A549 (cell line): ENCODE data around the gene NPLOC4. TPM values are rescaled to one million over a fixed set of nuclear protein-coding genes. Genes with fewer than 3 reads are reported as not detected.

Experiments
- ATAC-seq, 2 experiments: fragments of 200-7000 bp in 1 of 2; fragments of >200 bp in 1 of 2; cut with Nextera tagmentation in 1 of 2; cut with Tn5 transposase in 1 of 2; 3 replicates each; pipeline versions ENCODE4 v1.8.0 to v1.9.1; 2018 to 2020; ENCODE audit warnings: mild to moderate bottlenecking in 1 of 2, moderate library complexity in 1 of 2
- CTCF ChIA-PET: fragments of 300-600 bp; sonication (Branson Sonifier 250); formaldehyde crosslinking; extraction: SDS; loops from one replicate; lab custom pipeline; 2021; ENCODE audit warnings: antibody characterized with exemption, inconsistent platforms; lab: Yijun Ruan, JAX
- POLR2A ChIA-PET: fragments of 350-600 bp; formaldehyde crosslinking; extraction: SDS; loops from one replicate; lab custom pipeline; 2021; ENCODE audit warnings: antibody characterized with exemption, inconsistent platforms; lab: Yijun Ruan, JAX
- DNase-seq, 2 experiments: peaks; one replicate each; pipeline versions ENCODE4 v3.0.0 to v3.0.0-alpha.2; 2011 to 2016; ENCODE audit warnings: low read depth in 1 of 2, low spot score in 1 of 2
- FAIRE-seq: peaks from 2 replicates; lab custom pipeline; 2011; peaks lifted over from hg19 to GRCh38; lab: Jason Lieb, UNC
- H3K27ac ChIP-seq, 2 experiments: fragments of >200 bp; sonication (Bioruptor Twin); formaldehyde crosslinking; 3 replicates each; pipeline ENCODE4 v1.5.1; 2016 to 2017
- H3K4me1 ChIP-seq: fragments of >200 bp; sonication (Bioruptor Twin); formaldehyde crosslinking; 3 replicates; pipeline ENCODE4 v1.6.1; 2016
- H3K4me2 ChIP-seq: fragments of >200 bp; sonication (Bioruptor Twin); formaldehyde crosslinking; 3 replicates; pipeline ENCODE4 v1.6.1; 2016
- H3K4me3 ChIP-seq: fragments of >200 bp; sonication (Bioruptor Twin); formaldehyde crosslinking; 3 replicates; pipeline ENCODE4 v1.5.1; 2016
- H3K9me3 ChIP-seq: fragments of >200 bp; sonication (Bioruptor Twin); formaldehyde crosslinking; 3 replicates; pipeline ENCODE4 v1.6.1; 2016
- CTCF ChIP-seq: fragments of >200 bp; sonication (Bioruptor Twin); formaldehyde crosslinking; IDR thresholded peaks from 3 replicates; pipeline ENCODE4 v1.5.1; 2016
- FOSB ChIP-seq: fragments of 250-450 bp; sonication (Bioruptor Pico); IDR thresholded peaks from 2 replicates; pipeline ENCODE4 v1.5.0; 2020; ENCODE audit warnings: mild to moderate bottlenecking, moderate library complexity
- HOXA7 ChIP-seq: fragments of 250-450 bp; sonication (Bioruptor Pico); IDR thresholded peaks from 2 replicates; pipeline ENCODE4 v1.5.0; 2020; ENCODE audit warnings: mild to moderate bottlenecking, moderate library complexity
- HOXB13 ChIP-seq: fragments of 250-450 bp; sonication (Bioruptor Pico); IDR thresholded peaks from 2 replicates; pipeline ENCODE4 v1.5.0; 2020; ENCODE audit warnings: low read depth, mild to moderate bottlenecking, moderate library complexity
- KDM1A ChIP-seq: fragments of 200-600 bp; sonication (generic); IDR thresholded peaks from 2 replicates; pipeline ENCODE4 v1.6.1; 2016; ENCODE audit warnings: low read depth, mild to moderate bottlenecking
- KDM5A ChIP-seq: fragments of 200-600 bp; sonication (generic); IDR thresholded peaks from 2 replicates; pipeline ENCODE4 v1.6.1; 2016; ENCODE audit warnings: antibody characterized with exemption, mild to moderate bottlenecking
- POLR2A ChIP-seq: IDR thresholded peaks from 2 replicates; pipeline ENCODE4 v1.6.1; 2012; ENCODE audit warnings: mild to moderate bottlenecking, low read length
- RCOR1 ChIP-seq: fragments of 150-350 bp; IDR thresholded peaks from 2 replicates; pipeline ENCODE4 v1.6.1; 2014; ENCODE audit warnings: antibody characterized with exemption, low read length, low read depth
- ZFP36 ChIP-seq: fragments of 450-650 bp; IDR thresholded peaks from 2 replicates; pipeline ENCODE4 v1.6.1; 2014; ENCODE audit warnings: borderline replicate concordance; ENCODE audit not compliant: partially characterized antibody
- ZSCAN20 ChIP-seq: fragments of 250-450 bp; sonication (Bioruptor Pico); IDR thresholded peaks from 2 replicates; pipeline ENCODE4 v1.8.0; 2022; ENCODE audit warnings: mild to moderate bottlenecking, moderate library complexity
- WGBS: methylation state at CpG from one replicate; pipeline ENCODE4 v1.1.6; 2017; ENCODE audit errors: missing lambda C conversion rate; 5-methylcytosine and 5-hydroxymethylcytosine counted together
- polyA plus RNA-seq, 4 experiments: library from polyadenylated mRNA; depleted of rRNA in 3 of 4; stranded (reverse); fragments of >200 nt; fragmentation: RNase III in 1 of 4; extraction: RNeasy Plus Mini Kit Qiagen cat#74134 plus additional on column Dnase treatment in 1 of 4; gene quantifications; 2 replicates in 3 of 4; 3 replicates in 1 of 4; pipeline ENCODE4 v1.2.3, GENCODE V29; 2011 to 2017

Gene NPLOC4
- polyA plus RNA-seq, 2 of the 4 experiments (the other 2 are of a cell fraction) = 98.5 to 101 TPM

DNA sequence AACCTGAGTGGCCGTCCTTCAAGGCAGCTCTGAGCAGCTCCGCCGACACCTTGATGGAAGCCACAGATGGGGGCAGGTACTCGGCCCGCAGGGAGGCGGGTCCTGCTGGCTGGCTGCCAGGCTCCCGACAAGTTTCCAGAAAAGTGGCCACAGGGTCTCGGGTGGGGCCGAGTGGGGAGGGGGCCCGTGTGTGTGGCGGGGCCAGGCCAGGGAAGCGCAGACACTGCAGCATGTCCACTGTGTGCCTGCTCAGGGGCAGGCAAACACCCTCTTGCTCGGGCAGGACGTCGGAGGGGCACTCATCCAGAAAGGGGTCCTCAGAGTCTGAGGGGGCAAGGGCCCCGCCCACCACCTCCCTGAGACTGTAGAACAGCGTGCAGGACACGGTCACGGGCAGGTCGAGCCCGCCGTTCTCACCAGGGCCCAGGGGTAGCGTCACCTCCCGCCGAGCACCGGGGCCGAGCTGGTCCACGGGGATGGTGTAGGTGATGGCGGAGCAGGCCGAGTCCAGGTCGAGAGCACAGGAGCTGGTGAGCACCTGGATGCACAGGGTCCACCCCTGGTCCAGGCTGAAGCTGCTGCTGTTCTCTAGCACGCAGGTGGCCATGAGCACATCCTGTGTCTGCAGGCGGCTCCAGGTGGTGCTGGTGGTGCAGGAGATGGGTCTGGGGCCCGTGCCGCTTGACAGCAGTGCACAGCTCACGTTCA lies 89.9 kb downstream of the NPLOC4 start:
- FAIRE-seq (no peak), ATAC-seq (no peak), DNase-seq (no peak)
- no peak overlapping the region for H3K27ac ChIP-seq
- ChIA-PET CTCF (interaction anchor here (1.0 to 5.4 kb wide), 8 partner anchors 11 to 294 kb away, joined by 3 to 51 read pairs (median 6); no protein-coding TSS in a partner anchor), POLR2A (interaction anchor here (2.0 kb wide), 1 partner anchor 20 kb away, joined by 6 read pairs; no protein-coding TSS in a partner anchor)
- TF ChIP-seq POLR2A (peak; percentile 19; the same call in 1 of the 2 replicates), FOSB (no peak), ZSCAN20 (CRISPR knock-in tag) (no peak)
- H3K4me3 ChIP-seq = no peak overlapping the region
- H3K9me3 ChIP-seq = no peaks in the 10 kb centered on the region
- H3K4me2 ChIP-seq = no peak overlapping the region
- 87% methylated on average over 27 of the region's 36 CpGs for WGBS
- peaks cover 6% of the 10 kb centered on the region; the same call in 2 of the 3 replicates for H3K4me1 ChIP-seq

DNA sequence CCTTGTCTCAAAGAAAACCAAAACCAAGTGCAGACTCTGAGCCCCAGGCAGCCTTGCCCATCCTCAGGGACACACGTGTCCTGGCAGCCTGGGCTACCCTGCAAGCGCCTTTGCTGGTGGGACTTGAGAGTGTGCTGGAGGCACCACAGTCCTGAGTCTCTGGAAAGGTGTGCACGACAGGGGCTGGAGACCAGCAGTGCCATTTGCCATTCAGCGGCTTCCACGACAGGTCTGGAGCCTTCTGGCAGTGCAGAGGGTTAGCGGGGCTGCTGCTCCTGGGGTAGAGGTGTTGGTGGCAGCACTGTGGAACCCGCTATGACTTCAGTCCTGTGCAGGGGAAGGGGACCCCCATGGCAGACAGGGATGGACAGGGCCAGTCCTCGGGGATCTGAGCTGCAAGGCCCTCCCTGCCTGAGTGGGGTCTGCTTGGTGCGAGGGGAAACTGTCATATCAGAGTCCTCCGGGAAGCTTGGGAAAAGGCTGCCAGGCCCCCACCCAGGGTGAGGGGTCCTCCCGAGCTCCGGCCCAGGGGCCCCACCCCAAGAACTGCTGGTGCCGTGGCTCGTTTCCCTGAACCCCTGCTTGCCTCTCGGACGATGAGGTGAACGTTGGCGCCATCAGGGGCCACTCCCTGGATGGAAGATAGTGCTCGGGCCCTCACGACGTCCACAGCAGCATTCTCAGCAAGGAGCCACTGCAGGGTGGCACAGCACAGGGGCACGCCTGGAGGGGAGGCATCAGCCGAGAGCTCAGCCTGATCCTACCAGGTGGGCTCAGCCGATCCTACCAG lies 91.6 kb downstream of the NPLOC4 start:
- DNase-seq = no peak
- Histone ChIP-seq H3K27ac (no peak overlapping the region), H3K9me3 (no peaks in the 10 kb centered on the region), H3K4me3 (no peak overlapping the region), H3K4me2 (no peak overlapping the region), H3K4me1 (no peaks in the 10 kb centered on the region)
- FAIRE-seq = no peak
- ChIA-PET POLR2A (interaction anchor here (0.6 to 2.0 kb wide), 2 partner anchors 21 to 27 kb away, joined by 3 to 6 read pairs; no protein-coding TSS in a partner anchor), CTCF (interaction anchor here (0.9 to 5.4 kb wide), 8 partner anchors 8 to 61 kb away, joined by 3 to 51 read pairs (median 4); no protein-coding TSS in a partner anchor)
- WGBS = 88% methylated on average over 22 of the region's 24 CpGs
- no peak for ATAC-seq
- TF ChIP-seq KDM5A (no peak), RCOR1 (no peak), ZFP36 (no peak), POLR2A (no peak), HOXB13 (CRISPR knock-in tag) (no peak)

DNA sequence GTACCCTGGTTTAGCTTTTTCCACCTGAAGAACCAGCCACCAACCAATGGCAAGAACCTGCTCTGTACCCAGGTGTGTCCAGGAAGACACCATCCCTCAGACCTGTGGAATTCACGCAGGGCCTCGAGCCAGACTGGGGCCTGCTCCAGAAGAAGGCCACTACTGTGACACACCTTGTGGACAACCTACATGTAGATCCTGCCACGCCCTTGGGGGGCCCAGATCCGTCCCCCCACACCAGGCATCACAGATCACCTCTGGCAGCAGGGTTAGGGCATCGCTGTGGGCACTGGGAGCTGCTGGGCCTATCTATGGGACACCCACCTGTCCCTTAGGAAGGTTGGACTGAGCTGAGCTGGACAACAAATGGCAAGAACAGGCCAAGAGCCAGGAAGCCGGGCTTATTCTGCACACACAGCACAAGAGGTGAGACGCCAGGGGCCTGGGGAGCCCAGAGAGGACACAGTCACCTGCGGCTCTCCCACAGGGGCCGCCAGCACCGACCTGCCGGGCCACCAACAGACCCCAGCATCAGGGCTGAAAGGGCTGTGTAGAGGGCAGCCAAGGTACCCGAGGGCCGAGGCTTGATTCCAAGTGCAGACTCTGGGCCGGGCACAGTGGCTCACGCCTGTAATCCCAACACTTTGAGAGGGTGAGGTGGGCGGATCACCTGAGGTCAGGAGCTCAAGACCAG lies 92.5 kb downstream of the NPLOC4 start:
- ChIA-PET CTCF (interaction anchor here (1.3 to 5.4 kb wide), 6 partner anchors 8 to 57 kb away, joined by 3 to 51 read pairs (median 4); no protein-coding TSS in a partner anchor), POLR2A (interaction anchor here (1.9 kb wide), 1 partner anchor 10 kb away, joined by 4 read pairs; no protein-coding TSS in a partner anchor)
- H3K9me3 ChIP-seq = no peaks in the 10 kb centered on the region
- ATAC-seq = no peak
- H3K27ac ChIP-seq = no peak overlapping the region
- H3K4me2 ChIP-seq = no peak overlapping the region
- WGBS = 90% methylated on average over 15 of the region's 16 CpGs
- no peak overlapping the region for H3K4me3 ChIP-seq
- no peak for TF ChIP-seq KDM1A
- no peak for TF ChIP-seq CTCF
- no peak for FAIRE-seq
- no peak for DNase-seq
- no peaks in the 10 kb centered on the region for H3K4me1 ChIP-seq

GRCh38 chr17:81543756-81544155 lies 93.2 kb downstream of the NPLOC4 start:
- ChIA-PET POLR2A (interaction anchor here (1.4 to 1.9 kb wide), 2 partner anchors 9 to 10 kb away, joined by 4 to 5 read pairs; no protein-coding TSS in a partner anchor), CTCF (interaction anchor here (0.9 to 5.4 kb wide), 6 partner anchors 10 to 57 kb away, joined by 3 to 51 read pairs (median 4); no protein-coding TSS in a partner anchor)
- Histone ChIP-seq H3K4me1 (no peaks in the 10 kb centered on the region), H3K4me2 (no peak overlapping the region), H3K27ac (no peak overlapping the region), H3K9me3 (no peaks in the 10 kb centered on the region), H3K4me3 (no peak overlapping the region)
- WGBS = 86% methylated on average over 9 of the region's 15 CpGs
- no peak for ATAC-seq
- no peak for DNase-seq
- no peak for FAIRE-seq
- no peak for TF ChIP-seq HOXA7 (CRISPR knock-in tag)
